CD8-positive, alpha-beta memory T cell (primary cell): ENCODE data around the gene TM9SF4. TPM values are rescaled to one million over a fixed set of nuclear protein-coding genes. Genes with fewer than 3 reads are reported as not detected.

Experiments
- CTCF ChIA-PET: fragments of 350-600 bp; sonication (Branson Sonifier 250); formaldehyde crosslinking; loops from one replicate; lab custom pipeline; 2021; ENCODE audit warnings: antibody characterized with exemption; lab: Charles Lee
- POLR2A ChIA-PET: fragments of 350-600 bp; sonication (Branson Sonifier 250); formaldehyde crosslinking; loops from one replicate; lab custom pipeline; 2021; ENCODE audit warnings: antibody characterized with exemption; lab: Charles Lee
- DNase-seq, 5 donors: peaks; one replicate each; pipeline versions ENCODE4 v3.0.0 to v3.0.0-alpha.2; 2020 to 2022; ENCODE audit warnings: mixed read lengths in 1 of 5
- H3K27ac ChIP-seq: one replicate; pipeline ENCODE4 v1.7.0; 2013; ENCODE audit warnings: low read depth, mild to moderate bottlenecking, low read length, moderate library complexity
- H3K27me3 ChIP-seq: 2 replicates; pipeline ENCODE4 v1.7.0; 2013; ENCODE audit warnings: low read length, mild to moderate bottlenecking; ENCODE audit not compliant: insufficient read depth, poor library complexity, severe bottlenecking
- H3K36me3 ChIP-seq: 2 replicates; pipeline ENCODE4 v1.7.0; 2013; ENCODE audit warnings: mild to moderate bottlenecking, low read length, moderate library complexity; ENCODE audit not compliant: insufficient read depth
- H3K4me1 ChIP-seq: 2 replicates; pipeline ENCODE4 v1.7.0; 2013; ENCODE audit warnings: mild to moderate bottlenecking, low read length, moderate library complexity; ENCODE audit not compliant: insufficient read depth
- H3K4me3 ChIP-seq: 2 replicates; pipeline ENCODE4 v1.7.0; 2013; ENCODE audit warnings: mild to moderate bottlenecking, low read length
- H3K9me3 ChIP-seq: 2 replicates; pipeline ENCODE4 v1.7.0; 2013; ENCODE audit warnings: mild to moderate bottlenecking, low read length
- H3K27ac Mint-ChIP-seq, 8 donors: one replicate each; pipeline ENCODE4 v1.8.0; 2020 to 2021; ENCODE audit warnings: mixed read lengths in 8 of 8, mild to moderate bottlenecking in 6 of 8, inconsistent platforms in 3 of 8, moderate library complexity in 3 of 8
- H3K27me3 Mint-ChIP-seq, 2 donors: one replicate each; pipeline ENCODE4 v1.8.0; 2020 to 2021; ENCODE audit warnings: mixed read lengths in 2 of 2, mild to moderate bottlenecking in 1 of 2, moderate library complexity in 1 of 2
- H3K36me3 Mint-ChIP-seq, 3 donors: one replicate each; pipeline ENCODE4 v1.8.0; 2020 to 2021; ENCODE audit warnings: mixed read lengths in 3 of 3, inconsistent platforms in 1 of 3, mild to moderate bottlenecking in 1 of 3
- H3K4me1 Mint-ChIP-seq, 3 donors: one replicate each; pipeline ENCODE4 v1.8.0; 2020 to 2021; ENCODE audit warnings: mixed read lengths in 3 of 3, inconsistent platforms in 1 of 3, mild to moderate bottlenecking in 1 of 3
- H3K4me3 Mint-ChIP-seq, 7 donors: one replicate each; pipeline ENCODE4 v1.8.0; 2020 to 2021; ENCODE audit warnings: mixed read lengths in 7 of 7, mild to moderate bottlenecking in 6 of 7, moderate library complexity in 4 of 7, inconsistent platforms in 2 of 7
- H3K9me3 Mint-ChIP-seq, 5 donors: one replicate each; pipeline ENCODE4 v1.8.0; 2020 to 2022; ENCODE audit warnings: mixed read lengths in 5 of 5, mild to moderate bottlenecking in 3 of 5, moderate library complexity in 2 of 5, inconsistent platforms in 1 of 5
- polyA plus RNA-seq: library from polyadenylated mRNA; unstranded; fragments of 300-500 nt; fragmentation: Illumina TruSeq; gene quantifications from one replicate; pipeline ENCODE4 v1.2.3, GENCODE V29; 2021
- total RNA-seq, 2 experiments: library from RNA; stranded (reverse); gene quantifications; one replicate each; pipeline ENCODE4 v1.2.3, GENCODE V29; 2021

Gene TM9SF4
- total and polyA plus RNA-seq, 3 experiments from 2014 or later = 44.0 to 49.8 (median 48.0) TPM

GRCh38 chr20:32108814-32109391 is 611 bp upstream of the TM9SF4 start:
- Histone ChIP-seq H3K4me3 (peak overlapping the region; percentile 99), H3K4me1 (peaks cover 11% of the 10 kb centered on the region), H3K27ac (peak overlapping the region; percentile 100), H3K9me3 (no peaks in the 10 kb centered on the region), H3K27me3 (no peaks in the 10 kb centered on the region), H3K36me3 (no peaks in the 10 kb centered on the region)
- Mint-ChIP-seq H3K36me3 (peaks cover 0 to 14% (median 0%) of the 10 kb centered on the region in 3 donors), H3K9me3 (no peaks in the 10 kb centered on the region), H3K4me3 (peak overlapping the region; percentile 94 to 100 (median 97)), H3K4me1 (peaks cover 34 to 37% (median 34%) of the 10 kb centered on the region in 3 donors), H3K27ac (peak overlapping the region; percentile 93 to 100 (median 100)), H3K27me3 (peaks cover 3 to 4% of the 10 kb centered on the region in 2 donors)
- no peak for DNase-seq
- ChIA-PET CTCF (interaction anchor here (0.9 to 1.0 kb wide), 2 partner anchors 8 to 35 kb away, joined by 3 read pairs; no protein-coding TSS in a partner anchor), POLR2A (no interaction called here)

GRCh38 chr20:32110173-32110704 is 725 bp downstream of the TM9SF4 start:
- DNase-seq = no peak
- peak overlapping the region; percentile 93 to 100 (median 100) for H3K27ac Mint-ChIP-seq
- no peaks in the 10 kb centered on the region for H3K9me3 ChIP-seq
- H3K4me1 Mint-ChIP-seq = peaks cover 42 to 51% (median 43%) of the 10 kb centered on the region in 3 donors
- peak overlapping the region; percentile 94 to 100 (median 97) for H3K4me3 Mint-ChIP-seq
- H3K9me3 Mint-ChIP-seq = no peaks in the 10 kb centered on the region
- H3K4me3 ChIP-seq = peak overlapping the region; percentile 99
- POLR2A ChIA-PET = no interaction called here
- H3K4me1 ChIP-seq = peaks cover 11% of the 10 kb centered on the region
- no peaks in the 10 kb centered on the region for H3K27me3 ChIP-seq
- H3K27me3 Mint-ChIP-seq = no peaks in the 10 kb centered on the region
- H3K27ac ChIP-seq = peak overlapping the region; percentile 100
- CTCF ChIA-PET = interaction anchor here (1.0 kb wide), 1 partner anchor 10 kb away, joined by 3 read pairs; no protein-coding TSS in a partner anchor
- no peaks in the 10 kb centered on the region for H3K36me3 ChIP-seq
- peaks cover 0 to 24% (median 1%) of the 10 kb centered on the region in 3 donors for H3K36me3 Mint-ChIP-seq

GRCh38 chr20:32110727-32111126 is 1.2 kb downstream of the TM9SF4 start:
- Mint-ChIP-seq H3K4me1 (peaks cover 45 to 54% (median 46%) of the 10 kb centered on the region in 3 donors), H3K27me3 (no peaks in the 10 kb centered on the region), H3K4me3 (peak overlapping the region; percentile 94 to 100 (median 97)), H3K36me3 (peaks cover 0 to 27% (median 2%) of the 10 kb centered on the region in 3 donors), H3K9me3 (no peaks in the 10 kb centered on the region), H3K27ac (peak overlapping the region; percentile 79 to 100 (median 100))
- Histone ChIP-seq H3K27ac (peak overlapping the region; percentile 100), H3K36me3 (no peaks in the 10 kb centered on the region), H3K4me3 (peak overlapping the region; percentile 99), H3K4me1 (peaks cover 11% of the 10 kb centered on the region), H3K27me3 (no peaks in the 10 kb centered on the region), H3K9me3 (no peaks in the 10 kb centered on the region)
- no peak for DNase-seq
- POLR2A ChIA-PET = no interaction called here
- CTCF ChIA-PET = no interaction called here

- no peaks in the 10 kb centered on the region for H3K27me3 ChIP-seq
- Mint-ChIP-seq H3K27me3 (no peaks in the 10 kb centered on the region), H3K27ac (peak overlapping the region in 7 of 8 donors; percentile 29 to 100 (median 100)), H3K9me3 (no peaks in the 10 kb centered on the region), H3K36me3 (peaks cover 0 to 29% (median 2%) of the 10 kb centered on the region in 3 donors), H3K4me1 (peaks cover 47 to 57% (median 47%) of the 10 kb centered on the region in 3 donors), H3K4me3 (peak overlapping the region; percentile 56 to 100 (median 96))
- H3K9me3 ChIP-seq = no peaks in the 10 kb centered on the region
- CTCF ChIA-PET = no interaction called here
- H3K27ac ChIP-seq = no peak overlapping the region
- H3K4me3 ChIP-seq = no peak overlapping the region
- no peak for DNase-seq
- H3K36me3 ChIP-seq = no peaks in the 10 kb centered on the region
- POLR2A ChIA-PET = no interaction called here
- peaks cover 11% of the 10 kb centered on the region for H3K4me1 ChIP-seq
Measured at GRCh38 chr20:32111156-32111686, 1.7 kb downstream of the TM9SF4 start.

GRCh38 chr20:32111753-32112152 is 2.2 kb downstream of the TM9SF4 start:
- DNase-seq = no peak
- CTCF ChIA-PET = no interaction called here
- Mint-ChIP-seq H3K36me3 (peaks cover 0 to 33% (median 2%) of the 10 kb centered on the region in 3 donors), H3K9me3 (no peaks in the 10 kb centered on the region), H3K4me3 (peak overlapping the region; percentile 4 to 97 (median 54)), H3K4me1 (peaks cover 51 to 62% (median 53%) of the 10 kb centered on the region in 3 donors), H3K27me3 (no peaks in the 10 kb centered on the region), H3K27ac (peak overlapping the region in 6 of 8 donors; percentile 32 to 93 (median 63))
- no peaks in the 10 kb centered on the region for H3K9me3 ChIP-seq
- H3K27me3 ChIP-seq = no peaks in the 10 kb centered on the region
- H3K36me3 ChIP-seq = no peaks in the 10 kb centered on the region
- peaks cover 14% of the 10 kb centered on the region for H3K4me1 ChIP-seq
- no peak overlapping the region for H3K4me3 ChIP-seq
- POLR2A ChIA-PET = no interaction called here
- H3K27ac ChIP-seq = no peak overlapping the region

- Histone ChIP-seq H3K36me3 (no peaks in the 10 kb centered on the region), H3K4me1 (peaks cover 21% of the 10 kb centered on the region), H3K9me3 (no peaks in the 10 kb centered on the region), H3K27me3 (no peaks in the 10 kb centered on the region), H3K27ac (no peak overlapping the region), H3K4me3 (no peak overlapping the region)
- H3K4me1 Mint-ChIP-seq = peaks cover 57 to 73% (median 63%) of the 10 kb centered on the region in 3 donors
- H3K9me3 Mint-ChIP-seq = no peaks in the 10 kb centered on the region
- H3K27ac Mint-ChIP-seq = peak overlapping the region in 6 of 8 donors; percentile 1 to 68 (median 23)
- H3K27me3 Mint-ChIP-seq = no peaks in the 10 kb centered on the region
- H3K36me3 Mint-ChIP-seq = peaks cover 0 to 35% (median 2%) of the 10 kb centered on the region in 3 donors
- POLR2A ChIA-PET = no interaction called here
- DNase-seq = no peak
- CTCF ChIA-PET = no interaction called here
- peak overlapping the region in 1 of 7 donors; percentile 74 for H3K4me3 Mint-ChIP-seq
Measured at GRCh38 chr20:32112841-32113240, 3.3 kb downstream of the TM9SF4 start.

- ChIA-PET CTCF (no interaction called here), POLR2A (no interaction called here)
- no peak overlapping the region for H3K4me3 ChIP-seq
- H3K27ac ChIP-seq = no peak overlapping the region
- Mint-ChIP-seq H3K27ac (peak overlapping the region in 2 of 8 donors; percentile 54 to 68), H3K36me3 (peaks cover 0 to 37% (median 2%) of the 10 kb centered on the region in 3 donors), H3K4me3 (peak overlapping the region in 2 of 7 donors; percentile 20 to 74), H3K9me3 (no peaks in the 10 kb centered on the region), H3K27me3 (no peaks in the 10 kb centered on the region), H3K4me1 (peaks cover 61 to 78% (median 67%) of the 10 kb centered on the region in 3 donors)
- no peaks in the 10 kb centered on the region for H3K27me3 ChIP-seq
- no peaks in the 10 kb centered on the region for H3K36me3 ChIP-seq
- peaks cover 21% of the 10 kb centered on the region for H3K4me1 ChIP-seq
- DNase-seq = no peak
- H3K9me3 ChIP-seq = no peaks in the 10 kb centered on the region
Measured at GRCh38 chr20:32113591-32114260, 4.2 kb downstream of the TM9SF4 start.
